ENCODE results near the gene KCNK2.

KCNK2 gene

GRCh38 chr1:215082532-215083382 is at the start of gene KCNK2:
KCNK2 (plus strand) TSS chr1:215082737; CDS start chr1:215083386, 649 bp downstream.
- no peak for DNase-seq (ENCODE audit: low read depth)

DNA sequence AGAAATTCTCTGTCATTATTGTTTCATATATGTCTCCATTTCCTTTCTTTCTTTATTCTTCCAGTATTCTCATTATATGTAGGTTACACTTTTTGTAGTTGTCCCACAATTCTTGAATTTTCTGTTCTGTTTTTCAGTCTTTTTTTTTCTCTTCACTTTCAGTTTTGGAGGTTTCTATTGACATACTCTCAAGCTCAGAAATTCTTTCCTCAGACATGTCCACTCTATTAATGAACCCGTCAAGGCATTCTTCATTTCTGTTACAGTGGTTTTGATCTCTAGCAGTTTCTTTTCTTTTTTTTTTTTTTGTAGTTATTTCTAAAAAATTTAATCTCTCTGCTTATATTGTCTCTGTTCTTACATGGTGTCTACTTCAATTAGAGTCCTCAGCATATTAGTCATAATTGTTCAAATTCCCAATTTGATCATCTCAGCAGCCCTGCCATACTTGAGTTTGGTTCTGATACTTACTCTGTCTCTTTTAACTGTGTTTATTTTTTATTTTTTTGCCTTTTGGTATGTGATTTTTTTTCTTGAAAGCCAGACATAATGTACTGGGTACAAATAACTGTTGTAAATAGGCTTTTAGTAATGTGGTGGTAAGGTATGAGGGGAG is 49.5 kb upstream of the KCNK2 start:
- no peak for DNase-seq (ENCODE audit: low read depth)

DNA sequence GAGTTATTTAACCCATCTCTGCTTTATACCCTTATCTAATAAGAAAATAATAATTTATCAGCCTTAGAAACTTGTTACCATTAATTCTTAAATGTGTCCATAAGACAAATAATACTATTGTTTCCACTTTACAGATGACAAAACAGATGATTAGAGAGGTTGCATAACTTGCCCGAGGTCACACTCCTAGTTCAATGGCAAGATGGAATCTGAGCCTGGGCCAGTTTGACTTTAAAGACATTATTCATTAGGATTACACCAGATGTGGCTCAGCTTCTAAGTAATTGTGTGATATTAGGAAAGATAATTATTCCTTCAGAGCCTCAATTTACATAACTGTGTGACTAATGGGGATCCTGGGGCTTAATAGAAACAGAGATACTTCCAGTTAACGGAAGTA is 42.3 kb upstream of the KCNK2 start:
- no peak for DNase-seq (ENCODE audit: low read depth)

DNA sequence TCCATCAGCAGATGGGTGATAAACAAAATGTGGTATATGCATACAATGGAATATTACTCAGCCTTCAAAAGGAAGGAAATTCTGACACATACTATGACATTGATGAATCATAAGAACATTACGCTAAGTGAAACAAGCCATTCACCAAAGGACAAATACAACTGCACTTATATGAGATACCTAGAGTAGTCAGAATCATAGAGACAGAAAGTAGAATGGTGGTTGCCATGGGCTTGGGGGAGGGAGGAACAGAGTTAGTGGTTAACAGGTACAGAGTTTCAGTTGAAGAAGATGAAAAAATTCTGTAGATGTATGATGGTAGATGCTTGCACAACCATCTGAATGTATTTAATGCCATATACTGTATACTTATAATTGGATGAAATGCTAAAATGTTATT is 39.1 kb upstream of the KCNK2 start:
- no peak for DNase-seq (ENCODE audit: low read depth)

- no peak for DNase-seq (ENCODE audit: low read depth)
Measured at GRCh38 chr1:215044151-215044550, 38.4 kb upstream of the KCNK2 start.

DNA sequence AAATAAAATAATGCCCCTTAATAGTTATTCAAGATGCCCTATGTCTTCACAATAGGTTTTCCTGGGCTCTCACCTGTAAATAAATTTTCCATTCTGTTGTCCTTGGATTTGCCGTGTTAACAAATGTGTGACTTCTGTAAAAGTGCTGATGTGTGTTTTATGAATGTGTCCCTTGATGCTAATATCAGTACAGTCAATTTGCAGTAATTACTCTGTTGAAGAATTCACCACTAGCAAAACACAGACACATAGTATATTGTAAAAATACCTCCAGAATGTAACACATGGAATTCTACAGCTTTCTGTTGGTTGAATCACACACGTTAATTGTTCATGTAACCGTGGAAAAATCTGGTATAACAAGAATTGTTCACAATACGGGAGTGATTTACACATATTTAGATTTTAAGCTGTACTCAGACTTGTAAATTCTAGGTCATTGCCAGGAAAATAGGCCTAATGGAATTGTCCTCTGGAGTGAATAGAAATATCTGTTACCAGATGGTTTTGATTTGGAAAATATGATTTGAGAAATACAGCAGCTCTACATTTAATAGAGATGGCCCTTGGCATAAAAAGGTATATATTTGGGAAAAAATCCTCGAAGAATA is 36.7 kb upstream of the KCNK2 start:
- no peak for DNase-seq (ENCODE audit: low read depth)

- no peak for DNase-seq (ENCODE audit: low read depth)
Measured at GRCh38 chr1:215052256-215053015, 30.1 kb upstream of the KCNK2 start.

- no peak for DNase-seq (ENCODE audit: low read depth)
Measured at GRCh38 chr1:215054266-215054665, 28.3 kb upstream of the KCNK2 start.

- no peak for DNase-seq (ENCODE audit: low read depth)
Measured at GRCh38 chr1:215055281-215055935, 27.1 kb upstream of the KCNK2 start.

- no peak for DNase-seq (ENCODE audit: low read depth)
Measured at GRCh38 chr1:215056584-215056983, 26.0 kb upstream of the KCNK2 start.

DNA sequence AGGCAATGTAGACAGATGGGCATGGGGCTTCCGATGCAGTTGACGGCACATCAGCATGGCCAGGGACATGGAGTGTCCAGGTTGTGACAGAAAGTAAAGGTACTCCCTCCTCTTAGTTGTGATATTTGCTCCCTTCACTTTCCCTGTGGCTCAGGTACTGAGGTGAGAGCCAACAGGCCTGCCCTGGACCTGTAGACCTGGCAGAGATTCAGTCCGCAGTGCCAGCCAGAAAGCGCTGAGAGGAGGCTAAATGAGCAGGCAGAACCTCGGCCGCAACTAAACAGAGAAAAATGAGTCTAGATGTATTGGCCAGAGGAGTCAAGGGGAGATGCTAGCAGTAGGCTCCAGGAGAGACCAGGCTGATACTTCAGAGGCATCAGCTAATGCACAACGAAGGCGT is 22.6 kb upstream of the KCNK2 start:
- DNase-seq (ENCODE audit: low read depth): no peak

- DNase-seq (ENCODE audit: low read depth): no peak
Measured at GRCh38 chr1:215064327-215064726, 18.2 kb upstream of the KCNK2 start.

GRCh38 chr1:215071078-215071477 is 11.5 kb upstream of the KCNK2 start:
- DNase-seq (ENCODE audit: low read depth): no peak

DNA sequence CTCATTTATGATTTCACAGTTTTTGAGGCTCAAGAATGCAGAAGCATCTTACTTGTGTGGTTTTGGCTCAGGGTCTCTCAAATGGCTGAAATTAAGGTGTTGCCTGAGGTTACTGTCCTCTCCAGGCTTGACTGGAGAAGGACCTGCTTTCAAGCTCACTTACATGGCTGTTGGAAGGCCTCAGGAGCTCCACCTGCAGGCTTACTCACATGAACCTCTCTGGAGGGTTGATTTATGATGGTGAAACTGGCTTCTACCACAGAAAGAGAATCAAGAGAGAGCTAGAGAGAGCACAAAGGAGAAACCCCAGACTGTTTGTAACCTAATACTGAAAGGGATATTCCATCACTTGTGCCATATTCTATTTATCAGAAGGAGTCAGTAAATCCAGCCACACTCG is 6.2 kb upstream of the KCNK2 start:
- no peak for DNase-seq (ENCODE audit: low read depth)

- DNase-seq (ENCODE audit: low read depth): no peak
Measured at GRCh38 chr1:215079456-215079855, 3.1 kb upstream of the KCNK2 start.

DNA sequence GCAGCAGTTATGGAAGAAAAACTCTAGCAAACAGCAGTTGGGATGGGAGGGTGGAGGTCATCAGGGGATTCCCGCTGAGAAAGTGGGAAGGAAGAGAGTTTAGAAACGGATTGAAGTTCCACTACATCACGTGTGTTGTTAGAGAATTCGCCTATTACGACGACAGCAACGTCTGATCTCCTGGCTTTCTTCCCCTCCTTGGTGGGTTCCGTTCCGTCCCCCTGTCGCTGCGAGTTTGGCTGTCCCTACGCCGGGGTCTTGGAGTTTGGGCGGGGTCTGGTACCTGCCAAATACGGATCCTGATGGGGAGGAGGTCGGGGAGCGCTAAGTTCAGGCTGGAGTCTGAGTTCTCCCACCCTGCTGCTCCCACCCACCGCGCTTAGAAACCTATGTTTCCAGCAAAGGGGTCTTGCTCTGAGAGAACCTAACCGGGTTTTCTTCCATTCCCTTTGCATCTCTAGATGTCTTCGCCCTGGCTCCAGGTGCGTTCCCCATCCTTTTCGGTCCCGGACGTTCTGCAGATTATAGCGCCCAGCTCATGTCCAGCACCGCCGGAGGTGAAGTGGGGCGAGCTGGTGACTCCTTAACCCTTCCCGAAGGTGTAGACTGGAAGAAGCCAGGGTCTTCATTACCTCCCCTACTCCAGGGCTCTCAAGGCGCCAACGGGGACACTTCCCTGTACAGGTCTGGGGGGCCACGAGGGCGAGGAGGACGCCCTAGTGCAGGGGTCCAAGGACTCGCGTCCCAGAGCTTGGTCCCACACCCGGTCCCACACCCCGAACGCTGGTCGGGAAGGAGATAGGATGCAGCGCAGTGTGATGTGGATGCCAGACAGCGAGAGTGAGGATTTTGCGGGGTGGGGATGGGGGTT is 641 bp upstream of the KCNK2 start:
- DNase-seq (ENCODE audit: low read depth): no peak

DNA sequence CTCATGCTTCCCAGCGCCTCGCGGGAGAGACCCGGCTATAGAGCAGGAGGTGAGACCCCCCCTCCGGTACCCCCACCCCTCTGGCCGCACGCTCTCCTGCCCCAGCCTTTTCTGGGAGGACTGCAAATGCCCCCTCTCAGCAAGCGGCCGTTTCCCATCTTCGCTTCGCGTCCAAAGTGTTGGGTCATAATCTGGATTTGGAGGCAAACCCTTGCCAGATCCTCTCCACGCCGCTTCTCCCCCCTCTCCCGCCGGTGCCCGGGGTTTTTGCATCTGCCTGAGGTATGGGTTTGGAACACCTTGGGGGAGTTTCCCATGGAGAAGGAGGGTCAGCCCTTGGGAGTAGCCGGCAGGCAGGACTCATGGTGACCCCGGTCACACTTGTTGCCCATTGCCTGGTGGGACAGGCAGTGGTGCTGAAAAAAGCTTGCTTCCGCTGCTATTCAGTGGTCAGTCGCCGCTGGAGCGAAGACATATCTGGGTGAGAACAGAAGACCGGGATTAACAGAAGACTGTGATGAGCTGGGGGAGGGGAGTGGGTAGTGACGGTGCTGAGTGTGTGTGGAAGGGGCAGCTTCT is 935 bp downstream of the KCNK2 start:
- DNase-seq (ENCODE audit: low read depth): no peak

DNA sequence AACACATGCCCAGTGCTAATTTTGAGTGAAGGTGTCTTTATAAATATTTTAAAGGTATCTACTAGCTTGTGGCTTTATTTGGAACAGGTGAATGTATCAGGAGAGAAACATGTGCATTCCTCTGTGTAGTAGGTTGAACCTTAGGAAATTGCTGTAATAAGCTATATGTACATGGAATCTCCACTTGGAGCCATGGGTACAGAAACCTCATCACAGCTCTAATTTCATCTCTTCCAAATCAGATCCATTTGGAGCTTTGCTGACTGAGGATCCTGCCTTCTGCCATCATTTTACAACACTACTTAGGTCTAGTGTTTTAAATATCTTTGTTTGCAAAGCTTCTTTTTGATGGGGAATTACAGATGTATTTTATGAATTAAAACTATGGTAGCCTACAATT is 2.1 kb downstream of the KCNK2 start:
- DNase-seq (ENCODE audit: low read depth): no peak

DNA sequence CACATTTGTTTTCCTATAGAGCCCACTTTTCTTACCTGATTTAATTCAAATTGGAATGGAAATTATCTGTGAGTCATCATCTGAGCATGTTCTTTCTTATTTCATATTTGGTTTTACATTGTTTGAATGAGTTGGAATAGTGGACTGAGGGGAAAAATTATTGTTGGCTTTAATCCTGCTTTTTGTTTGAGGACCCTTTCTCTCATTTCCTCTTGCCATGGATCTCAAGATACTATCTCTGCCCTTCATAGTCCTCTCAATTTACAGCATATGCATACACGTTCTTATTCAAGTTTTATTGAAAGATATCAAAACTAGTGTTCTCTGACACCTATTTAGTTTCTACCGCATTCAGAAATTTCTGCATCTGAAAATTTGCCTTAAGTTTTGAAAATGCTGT is 5.1 kb downstream of the KCNK2 start:
- DNase-seq (ENCODE audit: low read depth): no peak

GRCh38 chr1:215094381-215094780 is 11.8 kb downstream of the KCNK2 start:
- no peak for DNase-seq (ENCODE audit: low read depth)

- no peak for DNase-seq (ENCODE audit: low read depth)
Measured at GRCh38 chr1:215095524-215095923, 13.0 kb downstream of the KCNK2 start.
